ENCODE measurements around the gene AUTS2.

DNA sequence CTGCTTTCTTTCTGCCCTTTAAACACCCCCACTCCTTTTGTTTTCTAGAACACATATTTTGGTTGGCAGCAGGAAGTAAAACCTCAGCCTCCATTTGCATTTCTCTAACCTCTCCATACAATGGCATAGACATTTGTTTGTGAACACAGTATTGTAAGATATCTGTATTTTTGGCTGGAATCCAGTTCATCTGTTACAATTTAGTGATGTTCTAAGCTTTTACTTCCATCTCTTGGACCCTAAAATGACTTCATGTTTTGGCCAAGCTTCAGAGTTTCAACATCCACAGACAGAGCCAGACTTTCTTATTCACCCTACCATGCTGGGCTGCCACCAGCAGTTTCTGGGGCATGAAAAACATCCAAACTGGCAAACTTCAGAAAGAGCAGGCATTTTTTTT, 21.1 kb upstream of the AUTS2 start:
- TF ChIP-seq, protein P1, sequence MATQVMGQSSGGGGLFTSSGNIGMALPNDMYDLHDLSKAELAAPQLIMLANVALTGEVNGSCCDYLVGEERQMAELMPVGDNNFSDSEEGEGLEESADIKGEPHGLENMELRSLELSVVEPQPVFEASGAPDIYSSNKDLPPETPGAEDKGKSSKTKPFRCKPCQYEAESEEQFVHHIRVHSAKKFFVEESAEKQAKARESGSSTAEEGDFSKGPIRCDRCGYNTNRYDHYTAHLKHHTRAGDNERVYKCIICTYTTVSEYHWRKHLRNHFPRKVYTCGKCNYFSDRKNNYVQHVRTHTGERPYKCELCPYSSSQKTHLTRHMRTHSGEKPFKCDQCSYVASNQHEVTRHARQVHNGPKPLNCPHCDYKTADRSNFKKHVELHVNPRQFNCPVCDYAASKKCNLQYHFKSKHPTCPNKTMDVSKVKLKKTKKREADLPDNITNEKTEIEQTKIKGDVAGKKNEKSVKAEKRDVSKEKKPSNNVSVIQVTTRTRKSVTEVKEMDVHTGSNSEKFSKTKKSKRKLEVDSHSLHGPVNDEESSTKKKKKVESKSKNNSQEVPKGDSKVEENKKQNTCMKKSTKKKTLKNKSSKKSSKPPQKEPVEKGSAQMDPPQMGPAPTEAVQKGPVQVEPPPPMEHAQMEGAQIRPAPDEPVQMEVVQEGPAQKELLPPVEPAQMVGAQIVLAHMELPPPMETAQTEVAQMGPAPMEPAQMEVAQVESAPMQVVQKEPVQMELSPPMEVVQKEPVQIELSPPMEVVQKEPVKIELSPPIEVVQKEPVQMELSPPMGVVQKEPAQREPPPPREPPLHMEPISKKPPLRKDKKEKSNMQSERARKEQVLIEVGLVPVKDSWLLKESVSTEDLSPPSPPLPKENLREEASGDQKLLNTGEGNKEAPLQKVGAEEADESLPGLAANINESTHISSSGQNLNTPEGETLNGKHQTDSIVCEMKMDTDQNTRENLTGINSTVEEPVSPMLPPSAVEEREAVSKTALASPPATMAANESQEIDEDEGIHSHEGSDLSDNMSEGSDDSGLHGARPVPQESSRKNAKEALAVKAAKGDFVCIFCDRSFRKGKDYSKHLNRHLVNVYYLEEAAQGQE (IDR thresholded peaks at IDR 0.05; ENCODE audit: insufficient read depth in 1 of 2, low read depth in 2 of 2, low read length in 1 of 2), result no peak
- TF ChIP-seq, protein P2, sequence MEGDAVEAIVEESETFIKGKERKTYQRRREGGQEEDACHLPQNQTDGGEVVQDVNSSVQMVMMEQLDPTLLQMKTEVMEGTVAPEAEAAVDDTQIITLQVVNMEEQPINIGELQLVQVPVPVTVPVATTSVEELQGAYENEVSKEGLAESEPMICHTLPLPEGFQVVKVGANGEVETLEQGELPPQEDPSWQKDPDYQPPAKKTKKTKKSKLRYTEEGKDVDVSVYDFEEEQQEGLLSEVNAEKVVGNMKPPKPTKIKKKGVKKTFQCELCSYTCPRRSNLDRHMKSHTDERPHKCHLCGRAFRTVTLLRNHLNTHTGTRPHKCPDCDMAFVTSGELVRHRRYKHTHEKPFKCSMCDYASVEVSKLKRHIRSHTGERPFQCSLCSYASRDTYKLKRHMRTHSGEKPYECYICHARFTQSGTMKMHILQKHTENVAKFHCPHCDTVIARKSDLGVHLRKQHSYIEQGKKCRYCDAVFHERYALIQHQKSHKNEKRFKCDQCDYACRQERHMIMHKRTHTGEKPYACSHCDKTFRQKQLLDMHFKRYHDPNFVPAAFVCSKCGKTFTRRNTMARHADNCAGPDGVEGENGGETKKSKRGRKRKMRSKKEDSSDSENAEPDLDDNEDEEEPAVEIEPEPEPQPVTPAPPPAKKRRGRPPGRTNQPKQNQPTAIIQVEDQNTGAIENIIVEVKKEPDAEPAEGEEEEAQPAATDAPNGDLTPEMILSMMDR (IDR thresholded peaks at IDR 0.05), result no peak
- TF ChIP-seq SIN3A (IDR thresholded peaks at IDR 0.05; ENCODE audit: borderline replicate concordance, insufficient read depth, low read depth, low read length), result no peak
- no peak for TF ChIP-seq POLR2AphosphoS5 (IDR thresholded peaks at IDR 0.05; ENCODE audit: low read depth, low read length)
- TF ChIP-seq TCF7L2 (IDR thresholded peaks at IDR 0.05; ENCODE audit: low read depth, low read length), result no peak

All from Panc1 (cell line).